Esophagus muscularis mucosa (tissue), 4 donors: ENCODE measurements around the gene SEC14L2. TPM values are rescaled to one million over a fixed set of nuclear protein-coding genes. Genes with fewer than 3 reads are reported as not detected.
"Not testable (repeated sequence)": the region's sequence is repeated elsewhere in the genome, so short reads cannot be mapped to it uniquely, and the experiment has no call there.

Source experiments
- DNase-seq: peaks from one replicate; pipeline ENCODE4 v3.0.0-alpha.2; 2017; ENCODE audit errors: extremely low spot score
- H3K27ac ChIP-seq, 4 donors: fragments of 200-600 bp; sonication (generic); replicated peaks in 1 of 4; 1 replicate in 3 of 4; 2 replicates in 1 of 4; pipeline ENCODE4 v1.5.1; 2016 to 2019; ENCODE audit warnings: mild to moderate bottlenecking in 1 of 4
- H3K27me3 ChIP-seq, 4 donors: fragments of 200-600 bp; sonication (generic); one replicate each; pipeline versions ENCODE4 v1.5.1 to v1.6.0; 2016 to 2019
- H3K36me3 ChIP-seq, 4 donors: fragments of 200-600 bp; sonication (generic); one replicate each; pipeline ENCODE4 v1.5.1; 2016 to 2019
- H3K4me1 ChIP-seq, 4 donors: fragments of 200-600 bp; sonication (generic); one replicate each; pipeline ENCODE4 v1.5.1; 2016 to 2019
- H3K4me3 ChIP-seq, 4 donors: fragments of 200-600 bp; sonication (generic); 1 replicate in 2 of 4; 2 replicates in 2 of 4; pipeline ENCODE4 v1.5.1; 2016 to 2019; ENCODE audit warnings: mild to moderate bottlenecking in 4 of 4, moderate library complexity in 1 of 4
- H3K9me3 ChIP-seq, 4 donors: fragments of 200-600 bp; sonication (generic); 1 replicate in 3 of 4; 2 replicates in 1 of 4; pipeline ENCODE4 v1.5.1; 2016 to 2019
- EP300 ChIP-seq: sonication (generic); formaldehyde crosslinking; IDR thresholded peaks from one replicate; pipeline ENCODE4 v1.6.1; 2017; ENCODE audit warnings: antibody characterized with exemption
- POLR2A ChIP-seq: fragments of 450-650 bp; IDR thresholded peaks from one replicate; pipeline ENCODE4 v1.6.1; 2017; ENCODE audit warnings: antibody characterized with exemption, moderate library complexity, mild to moderate bottlenecking, low read depth
- POLR2AphosphoS5 ChIP-seq, 2 donors: sonication (generic); formaldehyde crosslinking; IDR thresholded peaks; one replicate each; pipeline ENCODE4 v1.6.1; 2017; ENCODE audit warnings: antibody characterized with exemption in 2 of 2
- WGBS: methylation state at CpG from one replicate; pipeline ENCODE4 v1.1.5; 2018; 5-methylcytosine and 5-hydroxymethylcytosine counted together
- intact Hi-C: fragments of 100-400 bp; cut with DNase I; formaldehyde crosslinking; loops from one replicate; pipeline ENCODE4 v1.15.1; 2023
- total RNA-seq, 4 donors: library from RNA; depleted of rRNA; stranded (reverse); fragments of >200 nt; gene quantifications; one replicate each; pipeline versions ENCODE4 v1.1.0 to v1.2.1, GENCODE V29; 2016
- TF ChIP-seq, protein P1 (sequence below), 3 experiments: fragments of 200-600 bp in 2 of 3; fragments of 450-650 bp in 1 of 3; sonication (generic) in 2 of 3; IDR thresholded peaks; one replicate each; pipeline ENCODE4 v1.5.1; 2017 to 2019; ENCODE audit warnings: antibody characterized with exemption in 3 of 3, mild to moderate bottlenecking in 2 of 3, moderate library complexity in 1 of 3

The SEC14L2 gene
- total RNA-seq, 4 donors from 2014 or later, result 3.3 to 16.7 (median 8.5) TPM

DNA sequence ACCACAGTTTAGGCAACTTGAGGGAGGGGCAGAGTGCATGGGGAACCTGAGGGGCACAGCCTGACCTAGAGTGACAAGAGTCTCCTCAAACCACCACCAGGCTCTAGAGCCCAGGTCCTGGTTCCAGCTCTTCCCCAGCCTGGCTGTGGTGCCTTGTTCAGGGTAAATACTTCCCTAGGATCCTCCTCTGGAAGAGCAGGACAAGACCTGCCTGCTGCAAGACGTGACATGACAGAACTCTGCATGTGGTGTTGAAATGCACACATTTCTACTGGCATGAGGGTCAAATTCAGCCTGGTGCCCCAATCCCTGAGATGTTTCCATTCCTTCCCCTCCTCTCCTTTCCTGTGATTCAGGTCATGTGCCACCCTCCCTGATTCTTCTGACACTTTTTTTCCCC is 3.3 kb downstream of the SEC14L2 start:
- no peaks in the 10 kb centered on the region for H3K9me3 ChIP-seq
- H3K27me3 ChIP-seq, result no peaks in the 10 kb centered on the region
- intact Hi-C loops, result no loop called here
- H3K27ac ChIP-seq, result no peak overlapping the region
- peaks cover 0 to 3% (median 0%) of the 10 kb centered on the region in 4 donors for H3K36me3 ChIP-seq
- DNase-seq, result no peak
- TF ChIP-seq POLR2AphosphoS5 (IDR thresholded peaks at IDR 0.05) (no peak), POLR2A (no peak), EP300 (no peak)
- TF ChIP-seq, protein P1, sequence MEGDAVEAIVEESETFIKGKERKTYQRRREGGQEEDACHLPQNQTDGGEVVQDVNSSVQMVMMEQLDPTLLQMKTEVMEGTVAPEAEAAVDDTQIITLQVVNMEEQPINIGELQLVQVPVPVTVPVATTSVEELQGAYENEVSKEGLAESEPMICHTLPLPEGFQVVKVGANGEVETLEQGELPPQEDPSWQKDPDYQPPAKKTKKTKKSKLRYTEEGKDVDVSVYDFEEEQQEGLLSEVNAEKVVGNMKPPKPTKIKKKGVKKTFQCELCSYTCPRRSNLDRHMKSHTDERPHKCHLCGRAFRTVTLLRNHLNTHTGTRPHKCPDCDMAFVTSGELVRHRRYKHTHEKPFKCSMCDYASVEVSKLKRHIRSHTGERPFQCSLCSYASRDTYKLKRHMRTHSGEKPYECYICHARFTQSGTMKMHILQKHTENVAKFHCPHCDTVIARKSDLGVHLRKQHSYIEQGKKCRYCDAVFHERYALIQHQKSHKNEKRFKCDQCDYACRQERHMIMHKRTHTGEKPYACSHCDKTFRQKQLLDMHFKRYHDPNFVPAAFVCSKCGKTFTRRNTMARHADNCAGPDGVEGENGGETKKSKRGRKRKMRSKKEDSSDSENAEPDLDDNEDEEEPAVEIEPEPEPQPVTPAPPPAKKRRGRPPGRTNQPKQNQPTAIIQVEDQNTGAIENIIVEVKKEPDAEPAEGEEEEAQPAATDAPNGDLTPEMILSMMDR (IDR thresholded peaks at IDR 0.05), result no peak
- peaks cover 13 to 41% (median 38%) of the 10 kb centered on the region in 4 donors for H3K4me1 ChIP-seq
- H3K4me3 ChIP-seq, result no peak overlapping the region
- WGBS, result 93% methylated on average over 1 of the region's 1 CpG

DNA sequence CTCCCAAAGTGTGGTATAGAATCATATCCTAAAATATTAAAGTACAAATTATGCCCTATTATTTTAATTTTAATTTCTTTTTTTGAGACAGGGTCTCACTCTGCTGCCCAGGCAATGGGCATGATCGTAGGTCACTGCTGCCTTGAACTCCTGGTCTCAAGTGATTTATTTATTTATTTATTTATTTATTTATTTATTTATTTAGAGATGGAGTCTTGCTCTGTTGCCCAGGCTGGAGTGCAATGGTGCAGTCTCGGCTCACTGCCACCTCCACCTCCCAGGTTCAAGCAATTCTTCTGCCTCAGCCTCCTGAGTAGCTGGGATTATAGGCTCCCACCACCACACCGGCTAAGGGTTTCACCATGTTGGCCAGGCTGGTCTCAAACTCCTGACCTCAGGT is 4.2 kb downstream of the SEC14L2 start:
- H3K9me3 ChIP-seq, intact Hi-C loops, H3K4me3 ChIP-seq, DNase-seq, H3K36me3 ChIP-seq, H3K27ac ChIP-seq, H3K27me3 ChIP-seq: not testable (repeated sequence)
- peaks cover 13 to 39% (median 36%) of the 10 kb centered on the region in 4 donors for H3K4me1 ChIP-seq
- WGBS, result 100% methylated on average over 3 of the region's 3 CpGs

DNA sequence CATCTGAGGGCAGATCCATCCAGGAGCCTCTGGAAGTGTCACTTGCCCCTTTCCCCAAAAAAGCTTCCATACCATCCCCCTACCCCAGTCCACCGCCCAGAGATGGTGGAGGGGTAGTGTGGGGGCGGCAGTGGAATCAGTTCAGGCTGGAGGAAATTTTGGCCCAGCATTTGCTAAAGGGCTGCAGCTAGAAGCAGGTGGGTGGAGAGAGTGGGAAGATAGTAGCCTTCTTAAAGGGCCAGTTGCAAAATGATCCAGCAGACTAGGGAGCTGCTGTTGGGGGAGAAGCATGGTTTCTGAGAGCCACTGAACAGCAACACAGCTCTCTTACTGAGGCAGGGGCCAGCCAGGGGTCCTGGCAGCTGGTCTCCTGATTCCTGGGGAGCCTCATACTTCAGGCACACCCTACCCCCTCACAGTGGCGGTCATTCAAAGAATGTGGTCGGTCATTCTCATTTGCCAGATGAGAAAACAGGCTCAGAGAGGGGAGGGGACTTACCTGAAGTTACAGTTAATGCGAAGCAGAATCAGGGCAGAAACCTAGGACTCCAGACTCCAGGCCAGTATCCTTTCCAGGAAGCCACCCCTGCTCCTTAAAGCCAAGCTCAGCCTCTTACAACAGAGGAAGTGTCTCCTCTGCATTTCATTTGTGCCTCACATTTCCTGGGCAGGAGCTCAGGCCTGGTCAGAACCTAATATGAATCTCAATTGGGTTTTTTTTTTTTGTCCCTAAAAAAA is 5.4 kb downstream of the SEC14L2 start:
- 55% methylated on average over 3 of the region's 5 CpGs for WGBS
- Histone ChIP-seq H3K4me1 (peaks cover 4 to 28% (median 24%) of the 10 kb centered on the region in 4 donors), H3K27ac (no peak overlapping the region), H3K9me3 (no peaks in the 10 kb centered on the region), H3K4me3 (no peak overlapping the region), H3K27me3 (no peaks in the 10 kb centered on the region), H3K36me3 (peaks cover 7 to 19% (median 8%) of the 10 kb centered on the region in 4 donors)
- TF ChIP-seq, protein P1 (IDR thresholded peaks at IDR 0.05), result no peak
- no peak for TF ChIP-seq EP300
- no peak for DNase-seq
- intact Hi-C loops, result no loop called here

DNA sequence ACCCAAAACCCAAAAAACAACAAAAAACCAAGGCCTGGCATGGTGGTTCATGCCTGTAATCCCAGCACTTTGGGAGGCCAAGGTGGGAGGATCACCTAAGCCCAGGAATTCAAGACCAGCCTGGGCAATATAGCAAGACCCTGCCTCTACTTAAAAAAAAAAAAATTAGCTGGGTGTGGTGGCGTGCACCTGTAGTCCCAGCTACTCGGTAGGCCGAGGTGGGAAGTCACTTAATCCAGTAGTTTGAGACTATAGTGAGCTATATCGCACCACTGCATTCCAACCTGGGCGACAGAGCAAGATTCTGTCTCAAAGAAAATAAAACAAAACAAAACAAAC is 5.9 kb downstream of the SEC14L2 start:
- H3K9me3 ChIP-seq, DNase-seq, intact Hi-C loops, H3K27me3 ChIP-seq, H3K4me3 ChIP-seq, H3K27ac ChIP-seq: not testable (repeated sequence)
- 95% methylated on average over 5 of the region's 5 CpGs for WGBS
- Histone ChIP-seq H3K4me1 (peaks cover 0 to 22% (median 19%) of the 10 kb centered on the region in 4 donors), H3K36me3 (peaks cover 7 to 24% (median 12%) of the 10 kb centered on the region in 4 donors)

DNA sequence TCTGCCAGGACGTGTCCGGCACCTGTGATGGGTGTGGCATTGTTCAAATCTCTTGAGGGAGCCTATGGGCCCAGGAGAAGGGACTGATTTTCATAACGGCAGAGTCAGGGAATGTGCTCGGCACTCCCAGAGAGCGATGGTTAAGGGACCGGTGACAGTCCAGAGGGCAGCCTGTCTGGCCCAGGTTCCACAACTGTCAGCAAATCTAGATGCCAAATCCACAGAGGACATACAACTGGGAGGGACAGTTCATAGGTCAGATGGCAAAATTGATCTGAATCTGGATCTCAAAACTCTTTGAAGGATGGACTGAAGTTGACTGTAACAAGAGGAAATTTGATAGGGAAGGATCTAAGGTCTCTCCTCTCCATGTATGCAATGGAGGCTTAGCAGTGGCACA is 7.5 kb downstream of the SEC14L2 start:
- 78% methylated on average over 6 of the region's 6 CpGs for WGBS
- peaks cover 0 to 7% (median 6%) of the 10 kb centered on the region in 4 donors for H3K4me1 ChIP-seq
- intact Hi-C loops, result no loop called here
- no peaks in the 10 kb centered on the region for H3K27me3 ChIP-seq
- peaks cover 12 to 40% (median 27%) of the 10 kb centered on the region in 4 donors for H3K36me3 ChIP-seq
- no peak for TF ChIP-seq POLR2AphosphoS5 (IDR thresholded peaks at IDR 0.05)
- TF ChIP-seq, protein P1 (IDR thresholded peaks at IDR 0.05), result no peak
- TF ChIP-seq POLR2A, result no peak
- TF ChIP-seq EP300, result no peak
- no peak overlapping the region for H3K4me3 ChIP-seq
- H3K9me3 ChIP-seq, result no peaks in the 10 kb centered on the region
- DNase-seq, result no peak
- no peak overlapping the region for H3K27ac ChIP-seq

DNA sequence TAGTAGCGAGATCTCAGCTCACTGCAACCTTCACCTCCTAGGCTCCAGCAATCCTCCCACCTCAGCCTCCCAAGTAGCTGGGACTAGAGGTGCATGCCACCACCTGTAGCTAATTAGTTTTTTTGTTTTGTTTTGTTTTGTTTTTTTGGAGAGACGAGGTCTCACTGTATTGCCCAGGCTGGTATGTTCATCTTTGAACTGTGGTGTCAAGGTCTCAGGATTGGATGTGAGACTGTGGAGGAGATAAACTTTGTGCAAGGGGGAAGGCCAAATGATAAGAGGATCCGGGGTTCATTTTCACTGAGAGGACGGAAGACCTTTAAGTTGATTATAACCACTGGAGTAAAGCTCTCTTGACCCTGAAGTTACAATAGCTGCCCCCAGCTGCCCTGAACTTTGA is 8.9 kb downstream of the SEC14L2 start:
- Histone ChIP-seq H3K36me3 (peaks cover 17 to 54% (median 35%) of the 10 kb centered on the region in 4 donors), H3K27me3 (no peaks in the 10 kb centered on the region), H3K4me3 (no peak overlapping the region), H3K27ac (no peak overlapping the region), H3K9me3 (no peaks in the 10 kb centered on the region), H3K4me1 (peaks cover 0 to 7% (median 2%) of the 10 kb centered on the region in 4 donors)
- 65% methylated on average over 4 of the region's 4 CpGs for WGBS
- TF ChIP-seq, protein P1 (IDR thresholded peaks at IDR 0.05), result no peak
- no peak for TF ChIP-seq POLR2A
- TF ChIP-seq POLR2AphosphoS5 (IDR thresholded peaks at IDR 0.05), result no peak
- no peak for TF ChIP-seq EP300
- intact Hi-C loops, result no loop called here
- DNase-seq, result no peak
